IMR-90 (cell line): ENCODE data around the gene UBTD1. TPM values are rescaled to one million over a fixed set of nuclear protein-coding genes. Genes with fewer than 3 reads are reported as not detected.

ENCODE experiments used
- ATAC-seq: fragments of 200-7000 bp; cut with Tn5 transposase; 2 replicates; pipeline ENCODE4 v1.9.1; 2020; ENCODE audit warnings: low read depth, mild to moderate bottlenecking, moderate library complexity
- BruUV-seq: library from RNA; stranded (reverse); fragments of 400-500 nt; replicated peaks from 2 replicates; lab custom pipeline; 2021; lab: Mats Ljungman, UMichigan
- CTCF ChIA-PET: fragments of 300-600 bp; formaldehyde crosslinking; extraction: SDS; loops from one replicate; lab custom pipeline; 2021; ENCODE audit warnings: antibody characterized with exemption; lab: Yijun Ruan, JAX
- POLR2A ChIA-PET: fragments of 300-600 bp; sonication (Branson Sonifier 250); formaldehyde crosslinking; loops from one replicate; lab custom pipeline; 2022; ENCODE audit warnings: antibody characterized with exemption; ENCODE audit not compliant: unreplicated experiment; lab: Charles Lee
- DNase-seq: peaks from one replicate; pipeline ENCODE4 v3.0.0; 2013
- H2AFZ ChIP-seq: replicated peaks from 2 replicates; pipeline ENCODE3; 2013; ENCODE audit warnings: low read length, mild to moderate bottlenecking; ENCODE audit not compliant: poor library complexity
- H2AK5ac ChIP-seq: 2 replicates; pipeline ENCODE4 v1.6.1; 2013; ENCODE audit warnings: low read depth, low read length, inconsistent platforms
- H2AK9ac ChIP-seq: replicated peaks from 2 replicates; pipeline ENCODE3; 2013; ENCODE audit warnings: mild to moderate bottlenecking, low read depth, low read length, moderate library complexity; ENCODE audit not compliant: poor library complexity
- H2BK120ac ChIP-seq: 2 replicates; pipeline ENCODE4 v1.6.1; 2013; ENCODE audit warnings: low read depth, low read length, inconsistent platforms
- H2BK15ac ChIP-seq: 3 replicates; pipeline ENCODE4 v1.6.1; 2013; ENCODE audit warnings: low read depth, low read length, inconsistent platforms
- H2BK20ac ChIP-seq: 2 replicates; pipeline ENCODE4 v1.6.1; 2013; ENCODE audit warnings: low read depth, mild to moderate bottlenecking, inconsistent platforms, low read length, moderate library complexity
- H2BK5ac ChIP-seq: 2 replicates; pipeline ENCODE4 v1.6.1; 2013; ENCODE audit warnings: mild to moderate bottlenecking, low read depth, low read length, inconsistent platforms; ENCODE audit not compliant: poor library complexity, severe bottlenecking
- H3K14ac ChIP-seq: replicated peaks from 2 replicates; pipeline ENCODE4 v1.6.1; 2013; ENCODE audit warnings: low read depth, low read length, inconsistent platforms
- H3K18ac ChIP-seq: 2 replicates; pipeline ENCODE4 v1.6.1; 2013; ENCODE audit warnings: low read depth, low read length, control low read depth
- H3K23ac ChIP-seq: 2 replicates; pipeline ENCODE4 v1.6.1; 2013; ENCODE audit warnings: low read depth, low read length, inconsistent platforms
- H3K27ac ChIP-seq: 2 replicates; pipeline ENCODE4 v1.5.1; 2013; ENCODE audit warnings: mild to moderate bottlenecking, control low read depth, low read length; ENCODE audit not compliant: insufficient read depth
- H3K27me3 ChIP-seq: 2 replicates; pipeline ENCODE4 v1.6.1; 2013; ENCODE audit warnings: low read length; ENCODE audit not compliant: control insufficient read depth, insufficient read depth
- H3K36me3 ChIP-seq: 2 replicates; pipeline ENCODE4 v1.6.1; 2013; ENCODE audit warnings: low read length, mixed read lengths; ENCODE audit not compliant: control insufficient read depth, insufficient read depth
- H3K4ac ChIP-seq: 2 replicates; pipeline ENCODE4 v1.6.1; 2013; ENCODE audit warnings: low read depth, low read length, inconsistent platforms
- H3K4me1 ChIP-seq: 2 replicates; pipeline ENCODE4 v1.6.1; 2013; ENCODE audit warnings: low read length, mixed read lengths; ENCODE audit not compliant: control insufficient read depth, insufficient read depth
- H3K4me2 ChIP-seq: 2 replicates; pipeline ENCODE4 v1.6.1; 2013; ENCODE audit warnings: low read depth, mild to moderate bottlenecking, control low read depth, low read length, moderate library complexity
- H3K4me3 ChIP-seq: 2 replicates; pipeline ENCODE4 v1.5.1; 2013; ENCODE audit warnings: low read depth, mild to moderate bottlenecking, control low read depth, low read length, moderate library complexity; ENCODE audit not compliant: insufficient read depth
- H3K56ac ChIP-seq: 2 replicates; pipeline ENCODE4 v1.6.1; 2013; ENCODE audit warnings: low read length, inconsistent platforms; ENCODE audit not compliant: insufficient read depth; ENCODE audit errors: extremely low read depth
- H3K79me1 ChIP-seq, 2 experiments: 2 replicates each; pipeline ENCODE4 v1.6.1; 2013; ENCODE audit warnings: low read length in 2 of 2, inconsistent platforms in 1 of 2, low read depth in 1 of 2
- H3K9ac ChIP-seq: 2 replicates; pipeline ENCODE4 v1.6.1; 2013; ENCODE audit warnings: low read depth, low read length, control low read depth
- H3K9me1 ChIP-seq: 2 replicates; pipeline ENCODE4 v1.6.1; 2013; ENCODE audit warnings: low read length, inconsistent platforms; ENCODE audit not compliant: insufficient read depth
- H3K9me3 ChIP-seq: 2 replicates; pipeline ENCODE4 v1.6.1; 2013; ENCODE audit warnings: low read length; ENCODE audit not compliant: control insufficient read depth, insufficient read depth
- H4K20me1 ChIP-seq: 2 replicates; pipeline ENCODE4 v1.6.1; 2013; ENCODE audit warnings: low read length, inconsistent platforms; ENCODE audit not compliant: insufficient read depth
- H4K5ac ChIP-seq: 2 replicates; pipeline ENCODE4 v1.6.1; 2013; ENCODE audit warnings: mild to moderate bottlenecking, low read depth, low read length, control low read depth
- H4K8ac ChIP-seq, 2 experiments: 2 replicates each; pipeline ENCODE4 v1.6.1; 2013; ENCODE audit warnings: low read depth in 2 of 2, low read length in 2 of 2, control low read depth in 1 of 2, inconsistent platforms in 1 of 2
- H4K91ac ChIP-seq: 2 replicates; pipeline ENCODE4 v1.6.1; 2013; ENCODE audit warnings: low read depth, low read length, inconsistent platforms; ENCODE audit not compliant: insufficient read depth
- CEBPB ChIP-seq: IDR thresholded peaks from 2 replicates; pipeline ENCODE4 v1.6.1; 2012; ENCODE audit warnings: low read depth, low read length, improper control_type of control experiment
- CHD1 ChIP-seq: IDR thresholded peaks from 2 replicates; pipeline ENCODE4 v1.6.1; 2012; ENCODE audit warnings: low read depth, low read length, improper control_type of control experiment
- MXI1 ChIP-seq: IDR thresholded peaks from 2 replicates; pipeline ENCODE4 v1.6.1; 2012; ENCODE audit warnings: low read depth, mild to moderate bottlenecking, low read length, moderate library complexity, borderline replicate concordance
- RCOR1 ChIP-seq: IDR thresholded peaks from 2 replicates; pipeline ENCODE4 v1.6.1; 2012; ENCODE audit warnings: mild to moderate bottlenecking, low read length, improper control_type of control experiment; ENCODE audit not compliant: insufficient replicate concordance
- RFX5 ChIP-seq: IDR thresholded peaks from 2 replicates; pipeline ENCODE4 v1.8.0; 2012; ENCODE audit warnings: low read depth, mild to moderate bottlenecking, low read length, moderate library complexity
- SMC3 ChIP-seq: fragments of 150-350 bp; IDR thresholded peaks from 2 replicates; pipeline ENCODE4 v1.6.1; 2016; ENCODE audit warnings: low read depth, mild to moderate bottlenecking, antibody characterized with exemption, low read length, moderate library complexity
- WGBS, 2 experiments: methylation state at CpG; one replicate each; pipeline versions ENCODE4 v1.1.5 to v1.1.7; 2013; ENCODE audit warnings: missing lambda C conversion rate in 2 of 2; ENCODE audit not compliant: insufficient read length in 1 of 2; ENCODE audit errors: extremely low coverage in 2 of 2; 5-methylcytosine and 5-hydroxymethylcytosine counted together
- dilution Hi-C: fragments of 300-500 bp; cut with HindIII; formaldehyde crosslinking; loops from one replicate; pipeline ENCODE4 v1.14.3; 2018; ENCODE audit warnings: low sequenced_read_pairs; ENCODE audit not compliant: unreplicated experiment
- in situ Hi-C: fragments of 300-500 bp; cut with MboI; formaldehyde crosslinking; loops from 3 replicates; pipeline ENCODE4 v1.14.3; 2019; ENCODE audit warnings: low sequenced_read_pairs, inconsistent platforms, mixed read lengths
- intact Hi-C: fragments of 100-400 bp; cut with micrococcal nuclease; formaldehyde crosslinking; loops from 2 replicates; pipeline ENCODE4 v1.10.0; 2022
- polyA plus RNA-seq, 3 experiments: library from polyadenylated mRNA; depleted of rRNA; stranded (reverse); fragments of >200 nt; gene quantifications; 2 replicates each; pipeline ENCODE4 v1.2.3, GENCODE V29; 2012; ENCODE audit warnings: low replicate concordance in 1 of 3
- total RNA-seq: library from RNA; depleted of rRNA; stranded (reverse); fragments of >200 nt; gene quantifications from 2 replicates; pipeline ENCODE4 v1.2.3, GENCODE V29; 2012

The UBTD1 gene
- total and polyA plus RNA-seq, 2 of the 4 experiments (the other 2 are of a cell fraction), result 21.9 to 44.9 TPM

DNA sequence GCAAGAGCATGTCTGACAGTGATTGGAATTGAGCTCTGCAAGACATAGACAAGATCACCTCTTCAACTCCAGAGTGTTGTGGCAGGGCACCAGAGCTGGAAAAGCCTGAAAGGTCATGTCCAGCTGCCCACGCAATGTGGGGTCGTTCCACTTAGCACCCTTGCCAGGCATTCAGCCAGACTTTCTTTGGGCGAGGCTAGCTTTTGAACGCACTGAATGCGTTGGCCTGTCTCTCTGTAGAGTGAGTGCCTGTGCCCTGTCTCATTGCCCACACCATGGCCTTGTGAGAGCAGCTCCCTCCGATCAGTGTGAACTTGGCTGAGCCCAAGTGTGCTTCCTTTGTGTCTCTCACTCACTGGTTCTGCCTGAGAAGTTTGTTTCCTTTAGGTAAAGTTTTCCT lies 23.3 kb downstream of the UBTD1 start:
- H2AK9ac ChIP-seq, result no peak overlapping the region
- peaks cover 82% of the 10 kb centered on the region for H4K20me1 ChIP-seq
- BruUV-seq, result no TSS peak
- POLR2A ChIA-PET, result interaction anchor here (0.6 kb wide), 1 partner anchor 24 kb away, joined by 6 read pairs; no protein-coding TSS in a partner anchor
- H3K4me3 ChIP-seq, result no peak overlapping the region
- no peak overlapping the region for H2BK120ac ChIP-seq
- H4K5ac ChIP-seq, result no peak overlapping the region
- no peak overlapping the region for H2BK15ac ChIP-seq
- intact Hi-C loops (no loop called here), dilution Hi-C loops (no loop called here), in situ Hi-C loops (no loop called here)
- no peak for ATAC-seq
- no peak overlapping the region for H2BK20ac ChIP-seq
- H3K4ac ChIP-seq, result no peak overlapping the region
- no peaks in the 10 kb centered on the region for H3K27me3 ChIP-seq
- no peak overlapping the region for H2AK5ac ChIP-seq
- H2BK5ac ChIP-seq, result no peak overlapping the region
- CTCF ChIA-PET, result interaction anchor here (1.2 kb wide), 1 partner anchor 32 kb away, joined by 3 read pairs; no protein-coding TSS in a partner anchor
- no peak overlapping the region for H4K91ac ChIP-seq
- no peaks in the 10 kb centered on the region for H3K36me3 ChIP-seq
- no peak overlapping the region for H2AFZ ChIP-seq
- no peak overlapping the region for H3K14ac ChIP-seq
- peaks cover 9% of the 10 kb centered on the region for H3K4me1 ChIP-seq
- H3K9me3 ChIP-seq, result no peaks in the 10 kb centered on the region
- no peak overlapping the region for H3K9ac ChIP-seq
- H3K23ac ChIP-seq, result no peak overlapping the region
- H3K4me2 ChIP-seq, result no peak overlapping the region
- peaks cover 38 to 86% of the 10 kb centered on the region in 2 experiments for H3K79me1 ChIP-seq
- 90% methylated on average over 5 of the region's 6 CpGs; no CpG with 5 or more reads in 1 of the 2 experiments for WGBS, 2 experiments
- H3K18ac ChIP-seq, result no peak overlapping the region
- TF ChIP-seq MXI1 (no peak), RCOR1 (no peak), CHD1 (no peak), CEBPB (no peak), RFX5 (no peak), SMC3 (no peak)
- no peak overlapping the region for H3K56ac ChIP-seq
- peaks cover 22% of the 10 kb centered on the region for H3K9me1 ChIP-seq
- DNase-seq, result no peak
- H4K8ac ChIP-seq, result no peak overlapping the region
- no peak overlapping the region for H3K27ac ChIP-seq
